HEK293T (cell line): Measurements from ENCODE around the gene ULBP2.

Experiments
- BHLHE40 ChIP-seq: fragments of 450-650 bp; IDR thresholded peaks from 2 replicates; pipeline ENCODE4 v1.6.1; 2016; ENCODE audit warnings: mild to moderate bottlenecking, moderate library complexity, borderline replicate concordance
- HDGF ChIP-seq: fragments of 450-650 bp; IDR thresholded peaks from 2 replicates; pipeline ENCODE4 v1.6.1; 2017; ENCODE audit warnings: antibody characterized with exemption, borderline replicate concordance
- LEF1 ChIP-seq: fragments of 450-650 bp; IDR thresholded peaks from 2 replicates; pipeline ENCODE4 v1.6.1; 2017; ENCODE audit warnings: mild to moderate bottlenecking, borderline replicate concordance
- SP1 ChIP-seq: fragments of 450-650 bp; IDR thresholded peaks from 2 replicates; pipeline ENCODE4 v1.6.1; 2017

DNA sequence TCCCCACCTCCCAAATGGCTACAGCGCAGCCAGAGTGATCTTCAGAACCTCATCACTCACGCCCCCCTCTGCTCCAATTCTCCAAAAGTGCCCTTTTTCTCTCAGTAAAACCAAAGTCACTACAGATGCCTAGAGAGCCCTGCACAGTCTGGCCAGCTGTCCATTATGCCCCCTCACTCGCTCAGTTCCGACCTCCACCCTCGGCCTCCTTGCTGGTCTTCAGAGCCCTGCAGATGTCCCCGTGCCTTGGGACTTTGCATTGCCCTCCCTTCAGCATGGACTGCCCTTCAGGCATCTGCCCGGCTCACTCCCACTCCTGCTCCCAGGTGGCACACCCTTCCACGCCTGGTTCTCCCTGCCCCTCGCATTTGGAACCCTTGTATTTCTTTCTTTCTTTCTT lies 42.8 kb upstream of the ULBP2 start:
- TF ChIP-seq HDGF (no peak), LEF1 (no peak), BHLHE40 (no peak), SP1 (no peak)
